PC-9 (cell line): ENCODE measurements around the gene PIK3R5.

ENCODE experiments used
- EZH2 ChIP-seq: fragments of 200-600 bp; sonication (generic); IDR thresholded peaks from 2 replicates; pipeline ENCODE4 v1.8.0; 2017; ENCODE audit warnings: antibody characterized with exemption, low read depth
- TF ChIP-seq, protein P1 (sequence below): fragments of 200-600 bp; sonication (generic); conservative IDR thresholded peaks from 2 replicates; pipeline ENCODE4 v1.6.1; 2017; ENCODE audit warnings: mixed run types, antibody characterized with exemption, mild to moderate bottlenecking, moderate library complexity

- TF ChIP-seq EZH2: no peak
- TF ChIP-seq, protein P1, sequence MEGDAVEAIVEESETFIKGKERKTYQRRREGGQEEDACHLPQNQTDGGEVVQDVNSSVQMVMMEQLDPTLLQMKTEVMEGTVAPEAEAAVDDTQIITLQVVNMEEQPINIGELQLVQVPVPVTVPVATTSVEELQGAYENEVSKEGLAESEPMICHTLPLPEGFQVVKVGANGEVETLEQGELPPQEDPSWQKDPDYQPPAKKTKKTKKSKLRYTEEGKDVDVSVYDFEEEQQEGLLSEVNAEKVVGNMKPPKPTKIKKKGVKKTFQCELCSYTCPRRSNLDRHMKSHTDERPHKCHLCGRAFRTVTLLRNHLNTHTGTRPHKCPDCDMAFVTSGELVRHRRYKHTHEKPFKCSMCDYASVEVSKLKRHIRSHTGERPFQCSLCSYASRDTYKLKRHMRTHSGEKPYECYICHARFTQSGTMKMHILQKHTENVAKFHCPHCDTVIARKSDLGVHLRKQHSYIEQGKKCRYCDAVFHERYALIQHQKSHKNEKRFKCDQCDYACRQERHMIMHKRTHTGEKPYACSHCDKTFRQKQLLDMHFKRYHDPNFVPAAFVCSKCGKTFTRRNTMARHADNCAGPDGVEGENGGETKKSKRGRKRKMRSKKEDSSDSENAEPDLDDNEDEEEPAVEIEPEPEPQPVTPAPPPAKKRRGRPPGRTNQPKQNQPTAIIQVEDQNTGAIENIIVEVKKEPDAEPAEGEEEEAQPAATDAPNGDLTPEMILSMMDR: no peak
These were observed 37.2 kb downstream of the PIK3R5 start for GRCh38 chr17:8928347-8928746.
